IPS-NIHi7 (cell line): ENCODE measurements around the gene CLIC3.
A peak's percentile ranks its signal among the peaks of the same experiment; 100 is the strongest.

Experiments used
- DNase-seq: peaks from one replicate; pipeline ENCODE4 v3.0.0; 2012; ENCODE audit warnings: mixed read lengths; ENCODE audit errors: extremely low spot score

CLIC3 gene

DNA sequence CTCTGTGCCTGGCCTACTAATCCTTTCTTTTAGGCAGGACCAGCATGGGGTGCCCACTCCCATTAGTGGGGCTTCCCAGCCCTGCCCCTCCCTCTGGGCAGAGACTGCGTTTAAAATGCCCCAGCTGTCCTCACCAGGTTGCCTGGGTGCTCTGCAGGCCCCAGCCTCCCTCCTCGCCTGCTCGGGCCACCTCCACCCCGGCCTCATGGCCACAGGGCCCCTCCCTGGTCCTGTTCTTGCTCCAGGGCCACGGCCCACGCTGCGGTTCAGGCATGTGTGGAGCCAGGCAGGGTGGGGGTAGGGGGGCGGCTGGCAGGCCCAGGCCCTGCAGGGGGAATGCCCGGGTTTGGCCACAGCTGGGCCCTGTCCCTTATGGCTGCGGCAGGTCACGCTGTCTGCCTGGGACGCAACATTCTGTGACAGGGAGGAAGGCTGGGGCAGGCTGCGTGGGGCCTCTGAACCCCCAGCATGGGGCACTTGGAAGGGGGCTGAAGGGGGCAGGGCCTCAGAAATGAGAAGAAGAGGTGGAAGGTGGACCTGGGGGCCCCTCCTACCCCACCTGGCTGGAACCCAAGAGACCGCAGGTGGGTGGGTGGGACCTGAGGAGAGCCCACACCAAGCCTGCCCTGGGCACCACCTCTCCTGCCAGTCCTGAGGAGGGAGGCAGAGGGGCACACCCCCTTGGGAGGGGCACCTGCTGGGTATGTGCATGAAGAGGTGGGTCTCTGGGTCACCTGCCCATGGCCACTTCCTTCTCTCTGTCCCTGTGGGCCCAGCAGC, 44.6 kb downstream of the CLIC3 start, which contains the start of gene LCN12:
Gene LCN12 (plus strand): TSS at position 733 of the 780 bp plus-strand sequence. CDS start 55 bp downstream, outside the sequence.
- no peak for DNase-seq

DNA sequence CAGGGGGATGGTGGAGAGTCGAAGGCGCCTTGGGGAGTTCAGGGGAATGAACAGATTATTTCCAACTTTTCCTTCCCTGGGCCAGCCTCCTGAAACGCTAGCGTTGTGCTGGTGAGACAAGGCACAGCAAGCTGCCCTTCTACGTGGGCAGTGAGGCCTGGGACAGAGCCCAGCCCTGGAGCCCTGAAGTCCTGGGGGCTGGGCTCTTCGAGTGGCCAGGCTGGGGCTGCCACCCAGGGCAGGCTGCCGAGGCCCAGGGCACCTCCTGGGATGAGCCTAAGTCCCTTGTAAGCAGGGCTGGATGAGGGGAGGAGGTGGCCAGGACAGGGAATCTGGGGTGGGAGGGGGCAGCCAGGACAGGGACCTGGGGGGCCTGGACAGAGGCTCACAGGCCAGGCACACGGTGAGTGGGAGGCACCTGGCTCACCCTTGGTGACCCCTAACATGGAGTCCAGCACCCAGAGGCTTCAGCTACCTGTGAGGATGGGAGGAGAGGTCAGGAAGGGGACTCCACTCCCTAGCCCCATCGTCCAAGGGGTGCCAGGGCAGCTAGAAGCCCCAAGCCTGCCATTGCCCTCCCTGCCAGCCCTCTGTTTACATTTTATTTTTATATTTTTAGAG, 45.6 kb downstream of the CLIC3 start:
- DNase-seq, result no peak

DNA sequence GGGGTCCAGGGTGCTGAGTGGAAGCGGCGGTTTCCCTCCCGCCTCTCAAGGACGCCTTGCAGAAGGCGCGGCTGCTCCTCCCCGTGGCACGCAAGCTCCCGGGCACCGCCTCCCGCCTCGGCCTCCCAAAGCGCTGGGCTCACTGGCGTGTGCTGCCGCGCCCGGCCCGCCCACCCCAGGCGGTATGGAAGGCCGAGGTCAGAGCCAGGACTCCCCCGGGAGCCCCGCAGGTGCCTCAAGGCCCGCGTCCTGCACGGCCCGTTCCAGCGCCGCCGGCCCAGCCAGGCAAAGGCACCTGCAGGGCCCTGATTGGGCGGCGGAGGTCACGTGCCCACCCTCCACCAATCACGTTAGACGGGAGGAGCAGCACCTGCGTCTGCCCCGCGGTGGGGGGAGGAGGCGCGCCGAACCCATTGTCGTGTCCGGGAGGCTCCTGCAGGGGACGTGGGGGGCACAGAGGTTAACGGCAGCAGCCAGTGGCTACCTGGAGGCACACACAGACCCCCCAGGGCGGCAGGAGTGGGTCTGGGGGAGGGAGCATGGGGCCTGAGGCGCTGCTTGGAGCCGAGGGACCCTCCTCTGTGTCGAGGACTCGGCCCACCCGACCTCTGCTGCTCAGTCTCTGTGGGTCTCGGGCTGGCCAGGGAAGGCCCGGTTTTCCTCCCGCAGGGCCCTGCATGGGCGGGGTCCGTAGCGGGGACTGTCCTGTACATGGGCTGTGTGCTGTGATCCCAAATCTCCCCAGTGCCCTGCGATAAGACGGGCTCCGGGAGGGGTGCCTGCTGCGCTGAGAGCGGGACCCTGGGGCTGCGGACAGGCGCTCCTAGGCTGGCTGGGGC, 46.3 kb downstream of the CLIC3 start:
- DNase-seq, result peak; percentile 100

DNA sequence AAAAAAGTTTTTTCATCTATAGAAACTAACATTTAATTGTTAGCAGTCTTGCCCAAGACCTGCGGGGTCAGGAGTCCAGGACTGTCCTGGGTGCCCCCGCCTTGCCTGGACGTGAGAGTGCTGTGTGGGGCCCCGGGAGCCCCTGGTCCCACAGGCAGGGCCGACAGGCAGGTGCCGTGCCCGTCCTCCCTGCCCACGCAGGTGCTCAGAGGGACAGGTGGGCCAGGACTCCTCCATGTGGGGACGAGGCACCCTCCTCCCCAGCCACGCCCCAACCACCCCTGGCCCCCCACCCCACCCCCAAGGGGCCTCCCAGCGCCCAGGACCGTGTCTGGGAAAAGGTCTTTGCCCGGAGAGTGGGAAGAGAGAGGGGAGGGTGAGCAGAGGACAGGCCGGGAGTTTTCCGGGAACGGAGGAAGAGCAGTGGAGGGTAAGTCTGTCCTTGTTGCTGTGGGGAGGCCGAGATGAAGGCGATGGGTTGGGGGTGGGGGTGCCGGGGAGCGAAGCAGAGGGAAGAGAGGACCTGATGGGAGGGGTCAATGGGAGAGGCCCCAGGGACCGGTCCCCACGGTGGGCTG, 47.0 kb downstream of the CLIC3 start:
- DNase-seq, result no peak

DNA sequence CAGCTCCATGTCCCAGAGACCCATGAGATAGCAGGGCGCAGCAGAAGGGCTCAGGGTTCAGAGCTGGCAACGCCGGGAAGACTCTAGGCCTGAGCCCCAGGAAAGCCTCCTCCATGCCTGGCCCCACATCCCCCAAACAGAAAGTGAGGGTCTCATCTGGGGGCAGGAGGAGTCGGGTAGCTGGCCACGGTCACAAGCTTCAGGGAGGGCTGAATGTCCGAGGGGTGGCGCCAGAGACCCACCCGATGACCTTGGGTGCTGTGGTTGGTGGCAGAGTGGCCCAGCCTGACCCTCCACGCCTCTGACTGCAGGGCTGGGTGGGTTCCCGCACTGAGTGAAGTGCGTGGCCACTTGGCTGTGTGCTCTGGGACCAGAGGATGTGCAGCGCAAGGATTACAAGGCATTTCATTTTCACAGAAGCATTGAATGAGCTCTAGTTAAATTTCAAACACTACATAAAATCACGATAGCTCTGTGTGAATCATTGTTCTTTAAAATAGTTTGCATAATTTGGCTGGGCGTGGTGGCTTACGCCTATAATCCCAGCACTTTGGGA, 48.3 kb downstream of the CLIC3 start:
- DNase-seq, result peak; percentile 76

DNA sequence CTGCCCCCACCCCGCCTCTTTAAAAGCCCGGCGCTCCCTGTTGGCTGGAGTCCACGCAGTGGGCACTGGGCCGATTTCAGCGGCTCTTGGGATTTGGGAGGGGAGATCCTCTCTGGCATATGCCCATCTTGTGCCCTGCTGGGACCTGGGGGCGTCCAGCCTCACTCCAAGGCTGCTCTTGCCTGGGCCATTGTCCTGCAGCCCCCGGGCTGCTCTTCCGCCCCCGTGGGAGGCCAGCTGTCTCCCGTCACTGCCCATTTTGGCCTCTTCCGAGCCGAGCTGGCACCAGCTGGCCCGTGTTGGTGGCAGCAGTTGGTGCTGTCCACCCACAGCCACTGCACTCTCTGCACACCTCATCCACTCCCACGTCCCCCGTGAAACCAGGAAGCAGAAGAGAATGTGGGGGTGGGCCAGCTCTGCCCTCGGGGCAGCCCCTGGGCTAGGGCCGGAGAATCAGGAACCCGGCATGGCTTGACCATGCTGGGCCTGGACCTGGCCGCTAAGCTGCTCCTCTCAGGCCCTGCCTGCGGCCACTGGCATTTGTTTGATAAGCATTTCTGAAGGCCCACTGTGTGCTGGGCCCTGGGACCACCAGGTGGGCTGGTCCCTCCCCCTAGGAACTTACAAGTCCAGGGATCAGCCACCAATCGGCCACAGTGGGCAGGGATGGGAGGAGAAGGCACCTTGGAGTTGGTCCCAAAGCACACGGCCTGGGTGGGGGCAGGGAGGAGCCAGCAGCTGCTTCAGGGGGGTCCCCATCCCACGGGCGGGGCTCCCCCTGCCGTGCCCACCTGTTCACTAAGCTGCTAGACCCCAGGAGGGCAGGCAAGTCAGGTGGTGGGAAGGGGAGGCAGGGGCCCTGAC, 49.1 kb downstream of the CLIC3 start:
- no peak for DNase-seq

DNA sequence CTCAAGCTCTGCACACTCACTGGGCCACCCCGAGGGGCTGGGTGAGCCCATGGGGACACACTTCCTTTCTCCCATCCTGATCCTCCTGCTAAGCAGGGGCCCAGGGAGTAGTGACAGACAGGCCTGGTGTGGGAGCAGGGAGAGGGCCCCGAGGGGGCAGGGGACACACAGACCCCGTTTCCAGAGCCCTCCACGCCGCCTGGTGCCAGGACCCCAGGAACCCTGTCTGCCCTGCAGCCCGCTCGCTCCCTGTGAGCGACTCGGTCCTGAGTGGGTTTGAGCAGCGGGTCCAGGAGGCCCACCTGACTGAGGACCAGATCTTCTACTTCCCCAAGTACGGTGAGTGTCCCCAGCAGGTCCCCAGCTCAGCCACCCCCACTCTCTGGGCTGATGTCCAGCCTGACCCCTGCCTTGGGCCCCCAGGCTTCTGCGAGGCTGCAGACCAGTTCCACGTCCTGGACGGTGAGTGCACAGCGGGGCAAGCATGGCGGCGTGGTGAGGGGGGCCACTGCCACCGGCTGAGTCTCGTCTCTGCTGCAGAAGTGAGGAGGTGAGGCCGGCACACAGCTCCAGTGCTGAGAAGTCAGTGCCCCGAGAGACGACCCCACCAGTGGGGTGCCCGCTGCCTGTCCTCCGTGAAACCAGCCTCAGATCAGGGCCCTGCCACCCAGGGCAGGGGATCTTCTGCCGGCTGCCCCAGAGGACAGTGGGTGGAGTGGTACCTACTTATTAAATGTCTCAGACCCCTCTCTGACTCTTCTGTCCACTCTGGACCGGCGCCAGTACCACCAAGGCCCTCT, 49.9 kb downstream of the CLIC3 start:
- DNase-seq, result no peak

DNA sequence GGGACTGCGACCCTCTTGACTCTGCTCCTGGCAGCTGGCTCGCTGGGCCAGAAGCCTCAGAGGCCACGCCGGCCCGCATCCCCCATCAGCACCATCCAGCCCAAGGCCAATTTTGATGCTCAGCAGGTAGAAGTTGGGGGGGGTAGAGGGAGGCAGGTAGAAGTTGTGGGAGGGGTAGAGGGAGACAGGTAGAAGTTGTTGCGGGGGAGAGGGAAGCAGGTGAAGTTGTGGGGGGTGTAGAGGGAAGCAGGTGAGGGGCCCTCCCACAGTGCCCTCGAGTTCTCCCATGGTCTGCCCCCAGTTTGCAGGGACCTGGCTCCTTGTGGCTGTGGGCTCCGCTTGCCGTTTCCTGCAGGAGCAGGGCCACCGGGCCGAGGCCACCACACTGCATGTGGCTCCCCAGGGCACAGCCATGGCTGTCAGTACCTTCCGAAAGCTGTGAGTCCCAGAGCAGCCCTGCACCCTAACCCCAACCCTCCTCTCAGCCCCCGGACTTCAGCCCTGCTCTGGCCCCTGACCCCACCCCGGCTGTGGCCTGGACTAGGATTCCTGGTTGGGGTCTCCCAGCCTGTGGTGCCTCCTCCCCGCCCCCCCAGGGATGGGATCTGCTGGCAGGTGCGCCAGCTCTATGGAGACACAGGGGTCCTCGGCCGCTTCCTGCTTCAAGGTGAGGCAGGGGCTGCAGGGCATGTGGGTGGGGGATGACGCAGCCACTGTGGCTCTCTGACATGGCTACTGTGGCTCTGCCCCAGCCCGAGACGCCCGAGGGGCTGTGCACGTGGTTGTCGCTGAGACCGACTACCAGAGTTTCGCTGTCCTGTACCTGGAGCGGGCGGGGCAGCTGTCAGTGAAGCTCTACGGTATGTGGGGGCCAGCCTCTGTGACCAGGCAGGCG, 50.8 kb downstream of the CLIC3 start:
- DNase-seq, result no peak
